Skeletal muscle satellite cell (primary cell): ENCODE data around the gene NECTIN4. TPM values are rescaled to one million over a fixed set of nuclear protein-coding genes. Genes with fewer than 3 reads are reported as not detected.
A peak's percentile ranks its signal among the peaks of the same experiment; 100 is the strongest.
"Not testable (repeated sequence)": the region's sequence is repeated elsewhere in the genome, so short reads cannot be mapped to it uniquely, and the experiment has no call there.

Source experiments
- H3K27me3 ChIP-seq: 2 replicates; pipeline ENCODE4 v1.7.0; 2013; ENCODE audit warnings: low read length; ENCODE audit not compliant: control insufficient read depth, insufficient read depth
- H3K36me3 ChIP-seq: 2 replicates; pipeline ENCODE4 v1.7.0; 2013; ENCODE audit warnings: mild to moderate bottlenecking, control low read depth, low read length; ENCODE audit not compliant: insufficient read depth
- H3K4me1 ChIP-seq: 2 replicates; pipeline ENCODE4 v1.7.0; 2013; ENCODE audit warnings: low read length; ENCODE audit not compliant: control insufficient read depth, insufficient read depth
- H3K4me2 ChIP-seq: 2 replicates; pipeline ENCODE4 v1.7.0; 2013; ENCODE audit warnings: mild to moderate bottlenecking, low read length
- H3K4me3 ChIP-seq: 2 replicates; pipeline ENCODE4 v1.7.0; 2013; ENCODE audit warnings: low read length
- H3K9ac ChIP-seq: 2 replicates; pipeline ENCODE4 v1.7.0; 2013; ENCODE audit warnings: mild to moderate bottlenecking, low read depth, low read length, moderate library complexity
- H3K9me3 ChIP-seq: replicated peaks from 2 replicates; pipeline ENCODE4 v1.7.0; 2013; ENCODE audit warnings: mild to moderate bottlenecking, control low read depth, low read length
- small RNA-seq: library from RNA; depleted of rRNA; stranded (forward); fragments of <200 nt; gene quantifications from one replicate; pipeline ENCODE3, GENCODE V24; 2012

The NECTIN4 gene

DNA sequence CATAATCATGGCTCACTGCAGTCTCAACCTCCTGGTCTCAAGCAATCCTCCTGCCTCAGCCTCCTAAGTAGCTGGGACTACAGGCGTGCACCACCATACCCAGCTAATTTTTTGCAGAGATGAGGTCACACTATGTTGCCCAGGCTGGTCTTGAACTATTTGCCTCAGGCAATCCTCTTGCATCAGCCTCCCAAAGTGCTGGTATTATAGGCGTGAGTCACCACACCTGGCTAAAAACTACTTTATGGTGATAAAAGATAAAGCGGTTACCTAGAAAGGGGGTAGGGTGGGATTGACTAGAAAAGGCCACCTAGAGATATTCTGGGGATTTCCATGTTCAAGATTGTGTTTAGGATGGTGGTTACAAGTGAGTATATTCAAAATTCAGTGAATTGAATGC, 55.6 kb downstream of the NECTIN4 start:
- Histone ChIP-seq H3K4me2 (no peak overlapping the region), H3K36me3 (no peaks in the 10 kb centered on the region), H3K4me1 (no peaks in the 10 kb centered on the region), H3K9ac (no peak overlapping the region), H3K4me3 (no peak overlapping the region), H3K27me3 (no peaks in the 10 kb centered on the region), H3K9me3 (no peaks in the 10 kb centered on the region)

- Histone ChIP-seq H3K4me1 (no peaks in the 10 kb centered on the region), H3K9me3 (no peaks in the 10 kb centered on the region), H3K9ac (no peak overlapping the region)
Measured at GRCh38 chr1:161032409-161032808, 56.9 kb downstream of the NECTIN4 start.

DNA sequence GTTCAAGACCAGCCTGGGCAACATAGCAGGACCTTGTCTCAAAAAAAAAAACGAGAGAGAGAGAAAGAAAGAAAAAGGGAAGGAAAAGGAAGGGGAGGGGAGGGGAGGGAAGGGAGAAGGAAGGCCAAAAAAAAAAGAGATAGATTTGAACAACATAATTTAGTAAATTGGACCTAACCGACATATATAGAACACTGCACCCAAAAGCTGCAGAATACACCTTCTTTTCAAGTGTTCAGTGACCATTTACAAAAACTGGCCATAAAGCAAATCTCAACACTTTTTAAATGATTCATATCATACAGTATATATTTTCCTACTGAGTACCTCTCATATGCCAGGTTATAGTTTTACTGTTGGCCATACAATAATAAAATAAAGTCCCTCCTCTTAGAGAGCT, 57.5 kb downstream of the NECTIN4 start:
- Histone ChIP-seq H3K4me3 (no peak overlapping the region), H3K9ac (no peak overlapping the region), H3K4me1 (no peaks in the 10 kb centered on the region), H3K27me3 (no peaks in the 10 kb centered on the region), H3K9me3 (no peaks in the 10 kb centered on the region), H3K36me3 (no peaks in the 10 kb centered on the region), H3K4me2 (no peak overlapping the region)

More at GRCh38 chr1:161032409-161032808, 56.9 kb downstream of the NECTIN4 start:
- Histone ChIP-seq H3K4me2 (no peak overlapping the region), H3K36me3 (no peaks in the 10 kb centered on the region), H3K27me3 (no peaks in the 10 kb centered on the region), H3K4me3 (no peak overlapping the region)

DNA sequence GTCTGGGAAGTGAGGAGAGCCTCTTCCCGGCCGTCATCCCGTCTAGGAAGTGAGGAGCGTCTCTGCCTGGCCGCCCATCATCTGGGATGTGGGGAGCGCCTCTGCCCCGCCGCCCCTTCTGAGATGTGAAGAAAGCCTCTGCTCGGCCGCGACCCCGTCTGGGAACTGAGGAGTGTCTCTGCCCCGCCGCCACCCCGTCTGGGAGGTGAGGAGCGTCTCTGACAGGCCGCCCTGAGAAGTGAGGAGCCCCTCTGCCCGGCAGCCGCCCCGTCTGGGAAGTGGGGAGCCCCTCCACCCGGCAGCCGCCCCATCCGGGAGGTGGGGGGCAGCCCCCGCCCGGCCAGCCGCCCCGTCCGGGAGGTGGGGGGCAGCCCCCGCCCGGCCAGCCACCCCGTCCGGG, 59.9 kb downstream of the NECTIN4 start:
- not testable (repeated sequence) for H3K4me2 ChIP-seq, H3K4me3 ChIP-seq, H3K4me1 ChIP-seq, H3K9me3 ChIP-seq, H3K27me3 ChIP-seq, H3K36me3 ChIP-seq, H3K9ac ChIP-seq

- not testable (repeated sequence) for H3K27me3 ChIP-seq, H3K9ac ChIP-seq, H3K4me2 ChIP-seq, H3K4me1 ChIP-seq, H3K4me3 ChIP-seq, H3K9me3 ChIP-seq, H3K36me3 ChIP-seq
Measured at GRCh38 chr1:161026954-161027353, 62.4 kb downstream of the NECTIN4 start.

DNA sequence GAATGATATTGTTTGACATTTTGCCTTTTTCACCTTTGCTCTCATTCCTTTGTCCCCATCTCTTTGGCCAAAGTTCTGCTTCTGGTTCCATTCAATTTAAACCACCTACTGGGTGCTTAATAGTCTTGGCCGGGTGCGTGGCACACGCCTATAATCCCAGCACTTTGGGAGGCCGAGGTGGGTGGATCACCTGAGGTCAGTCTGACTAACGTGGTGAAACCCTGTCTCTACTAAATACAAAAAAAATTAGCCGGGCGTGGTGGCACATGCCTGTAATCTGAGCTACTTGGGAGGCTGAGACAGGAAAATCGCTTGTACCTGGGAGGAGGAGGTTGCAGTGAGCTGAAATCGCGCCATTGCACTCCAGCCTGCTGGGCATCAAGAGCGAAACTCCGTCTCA, 66.9 kb downstream of the NECTIN4 start:
- not testable (repeated sequence) for H3K9ac ChIP-seq, H3K4me2 ChIP-seq, H3K9me3 ChIP-seq, H3K4me1 ChIP-seq, H3K4me3 ChIP-seq, H3K36me3 ChIP-seq
- peaks cover 12% of the 10 kb centered on the region for H3K27me3 ChIP-seq

- Histone ChIP-seq H3K9ac (no peak overlapping the region), H3K4me2 (no peak overlapping the region), H3K27me3 (peaks cover 12% of the 10 kb centered on the region), H3K4me1 (peaks cover 8% of the 10 kb centered on the region), H3K36me3 (no peaks in the 10 kb centered on the region), H3K4me3 (no peak overlapping the region), H3K9me3 (no peaks in the 10 kb centered on the region)
Measured at GRCh38 chr1:161021970-161022353, 67.4 kb downstream of the NECTIN4 start.

DNA sequence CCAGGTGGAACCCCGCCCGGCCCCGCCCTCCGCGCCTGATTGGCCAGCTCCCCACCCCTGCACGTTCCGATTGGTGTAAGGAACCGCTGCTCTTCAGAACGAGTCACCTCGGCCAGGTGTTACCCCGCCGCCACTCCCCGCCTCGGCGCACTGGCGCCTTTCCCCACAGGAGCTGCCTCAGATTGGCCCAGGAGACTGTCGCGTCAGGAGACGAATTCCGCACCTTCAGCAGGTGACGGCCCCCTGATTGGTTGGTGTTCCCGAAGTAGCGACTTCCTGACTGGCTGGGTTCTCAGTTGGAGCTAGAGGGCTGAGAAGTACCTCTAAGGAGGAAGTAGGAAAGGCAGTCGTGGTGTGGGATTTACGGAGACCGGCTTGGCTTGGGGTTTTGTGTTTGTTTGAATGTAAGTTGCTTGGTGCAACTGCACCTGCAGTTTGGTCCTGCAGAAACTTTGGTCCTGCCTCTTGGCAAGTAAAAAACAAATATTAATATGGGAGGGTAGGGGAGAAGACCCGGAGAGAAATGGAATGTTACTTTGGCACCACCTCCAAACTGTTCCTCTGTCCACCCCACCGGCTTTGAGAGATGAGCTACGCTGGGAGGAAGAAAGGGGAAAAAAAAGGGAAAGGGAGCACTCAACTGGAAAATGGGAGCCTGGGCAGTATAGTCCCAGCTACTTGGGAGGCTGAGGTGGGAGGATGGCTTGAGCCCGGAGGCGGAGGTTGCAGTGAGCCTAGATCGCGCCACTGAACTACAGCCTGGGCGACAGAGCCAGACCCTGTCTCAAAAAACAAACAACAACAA, 68.0 kb downstream of the NECTIN4 start:
- no peaks in the 10 kb centered on the region for H3K9me3 ChIP-seq
- H3K27me3 ChIP-seq: peaks cover 12% of the 10 kb centered on the region
- no peaks in the 10 kb centered on the region for H3K36me3 ChIP-seq
- H3K4me3 ChIP-seq: peak overlapping the region; percentile 58
- H3K4me2 ChIP-seq: peak overlapping the region; percentile 71
- H3K4me1 ChIP-seq: peaks cover 8% of the 10 kb centered on the region
- H3K9ac ChIP-seq: no peak overlapping the region

Small RNAs within 50 kb of the gene (small RNA-seq; reads per million reads assigned to genes)
- gene AL591806.2: not detected
